A673 (cell line): ENCODE results near the gene ESR1. TPM values are rescaled to one million over a fixed set of nuclear protein-coding genes. Genes with fewer than 3 reads are reported as not detected.

Experiments used
- BruUV-seq: library from RNA; stranded (reverse); fragments of 400-500 nt; replicated peaks from 2 replicates; lab custom pipeline; 2021; lab: Mats Ljungman, UMichigan
- CTCF ChIA-PET: fragments of 300-600 bp; sonication (Branson Sonifier 250); formaldehyde crosslinking; loops from one replicate; lab custom pipeline; 2022; ENCODE audit warnings: antibody characterized with exemption; lab: Charles Lee
- POLR2A ChIA-PET: fragments of 300-600 bp; sonication (Branson Sonifier 250); formaldehyde crosslinking; loops from one replicate; lab custom pipeline; 2022; ENCODE audit warnings: antibody characterized with exemption; ENCODE audit not compliant: low non-redundant PET; lab: Charles Lee
- DNase-seq: peaks from one replicate; pipeline ENCODE4 v3.0.0-alpha.2; 2015; ENCODE audit warnings: low spot score
- H3K27ac ChIP-seq: fragments of 200-600 bp; sonication (generic); 2 replicates; pipeline ENCODE4 v1.5.1; 2016; ENCODE audit warnings: mixed run types, low read depth, mild to moderate bottlenecking, mixed read lengths, antibody characterized with exemption, low read length; ENCODE audit not compliant: poor library complexity, severe bottlenecking
- H3K27me3 ChIP-seq: fragments of 200-600 bp; sonication (generic); replicated peaks from 2 replicates; pipeline ENCODE4 v1.6.1; 2017; ENCODE audit warnings: mixed run types, low read depth, mild to moderate bottlenecking, mixed read lengths, antibody characterized with exemption, low read length; ENCODE audit not compliant: insufficient read depth, poor library complexity
- H3K36me3 ChIP-seq: fragments of 200-600 bp; sonication (generic); 2 replicates; pipeline ENCODE4 v1.6.1; 2016; ENCODE audit warnings: mixed run types, mild to moderate bottlenecking, mixed read lengths, antibody characterized with exemption, low read length; ENCODE audit not compliant: insufficient read depth, poor library complexity, severe bottlenecking
- H3K4me1 ChIP-seq: fragments of 200-600 bp; sonication (generic); 2 replicates; pipeline ENCODE4 v1.6.1; 2017; ENCODE audit warnings: mixed run types, mild to moderate bottlenecking, mixed read lengths, antibody characterized with exemption, low read length; ENCODE audit not compliant: insufficient read depth, poor library complexity, severe bottlenecking
- H3K4me3 ChIP-seq: fragments of 200-600 bp; sonication (generic); 2 replicates; pipeline ENCODE4 v1.5.1; 2016; ENCODE audit warnings: low read depth, mixed run types, mild to moderate bottlenecking, mixed read lengths, low read length; ENCODE audit not compliant: poor library complexity, severe bottlenecking
- H3K9me3 ChIP-seq: fragments of 200-600 bp; sonication (generic); 2 replicates; pipeline ENCODE4 v1.6.1; 2016; ENCODE audit warnings: mixed run types, low read depth, mild to moderate bottlenecking, mixed read lengths, antibody characterized with exemption, low read length; ENCODE audit not compliant: poor library complexity, severe bottlenecking
- EZH2 ChIP-seq: fragments of 200-600 bp; sonication (generic); IDR thresholded peaks from 2 replicates; pipeline ENCODE4 v1.6.1; 2017; ENCODE audit warnings: borderline replicate concordance, low read depth, mild to moderate bottlenecking, mixed read lengths, antibody characterized with exemption, low read length; ENCODE audit not compliant: poor library complexity, severe bottlenecking
- intact Hi-C: fragments of 100-400 bp; cut with micrococcal nuclease; formaldehyde crosslinking; loops from one replicate; pipeline ENCODE4 v1.10.0; 2022; ENCODE audit not compliant: unreplicated experiment
- total RNA-seq: library from RNA; stranded (reverse); gene quantifications from 2 replicates; pipeline ENCODE4 v1.2.3, GENCODE V29; 2021
- TF ChIP-seq, protein P1 (sequence below): fragments of 300-800, 200-600 bp; sonication (generic); conservative IDR thresholded peaks from 2 replicates; pipeline ENCODE4 v1.5.1; 2017; ENCODE audit warnings: low read depth, mild to moderate bottlenecking, antibody characterized with exemption, low read length, moderate library complexity, mixed read lengths

Gene ESR1
- total RNA-seq, 1 experiment from 2014 or later, result not detected

DNA sequence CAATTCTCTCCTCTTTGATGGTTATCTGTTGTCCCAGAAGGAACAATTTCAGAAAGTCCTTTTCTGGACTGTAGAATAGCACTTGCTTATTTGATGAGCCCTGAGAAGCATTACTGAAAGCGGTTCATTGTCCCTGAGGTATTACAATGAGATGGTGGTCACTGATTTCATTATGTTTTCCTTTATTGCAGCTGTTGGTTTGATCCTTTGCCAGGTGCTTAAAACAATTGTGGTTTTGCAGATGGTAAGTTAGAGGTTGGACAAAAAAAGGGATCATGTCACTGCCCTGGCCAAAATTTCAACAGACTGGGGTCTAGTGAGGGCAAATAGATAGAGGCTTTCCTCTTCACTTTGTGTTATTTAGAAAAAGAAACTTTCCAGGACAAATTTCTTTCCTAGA is 61.9 kb downstream of the ESR1 start:
- no TSS peak for BruUV-seq
- no peak for DNase-seq
- Histone ChIP-seq H3K36me3 (no peaks in the 10 kb centered on the region), H3K4me1 (no peaks in the 10 kb centered on the region), H3K9me3 (no peaks in the 10 kb centered on the region), H3K27me3 (peaks cover 4% of the 10 kb centered on the region), H3K4me3 (no peak overlapping the region), H3K27ac (no peak overlapping the region)
- TF ChIP-seq EZH2, result no peak
- TF ChIP-seq, protein P1, sequence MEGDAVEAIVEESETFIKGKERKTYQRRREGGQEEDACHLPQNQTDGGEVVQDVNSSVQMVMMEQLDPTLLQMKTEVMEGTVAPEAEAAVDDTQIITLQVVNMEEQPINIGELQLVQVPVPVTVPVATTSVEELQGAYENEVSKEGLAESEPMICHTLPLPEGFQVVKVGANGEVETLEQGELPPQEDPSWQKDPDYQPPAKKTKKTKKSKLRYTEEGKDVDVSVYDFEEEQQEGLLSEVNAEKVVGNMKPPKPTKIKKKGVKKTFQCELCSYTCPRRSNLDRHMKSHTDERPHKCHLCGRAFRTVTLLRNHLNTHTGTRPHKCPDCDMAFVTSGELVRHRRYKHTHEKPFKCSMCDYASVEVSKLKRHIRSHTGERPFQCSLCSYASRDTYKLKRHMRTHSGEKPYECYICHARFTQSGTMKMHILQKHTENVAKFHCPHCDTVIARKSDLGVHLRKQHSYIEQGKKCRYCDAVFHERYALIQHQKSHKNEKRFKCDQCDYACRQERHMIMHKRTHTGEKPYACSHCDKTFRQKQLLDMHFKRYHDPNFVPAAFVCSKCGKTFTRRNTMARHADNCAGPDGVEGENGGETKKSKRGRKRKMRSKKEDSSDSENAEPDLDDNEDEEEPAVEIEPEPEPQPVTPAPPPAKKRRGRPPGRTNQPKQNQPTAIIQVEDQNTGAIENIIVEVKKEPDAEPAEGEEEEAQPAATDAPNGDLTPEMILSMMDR, result no peak
- CTCF ChIA-PET, result no interaction called here
- intact Hi-C loops, result no loop called here
- POLR2A ChIA-PET, result no interaction called here

DNA sequence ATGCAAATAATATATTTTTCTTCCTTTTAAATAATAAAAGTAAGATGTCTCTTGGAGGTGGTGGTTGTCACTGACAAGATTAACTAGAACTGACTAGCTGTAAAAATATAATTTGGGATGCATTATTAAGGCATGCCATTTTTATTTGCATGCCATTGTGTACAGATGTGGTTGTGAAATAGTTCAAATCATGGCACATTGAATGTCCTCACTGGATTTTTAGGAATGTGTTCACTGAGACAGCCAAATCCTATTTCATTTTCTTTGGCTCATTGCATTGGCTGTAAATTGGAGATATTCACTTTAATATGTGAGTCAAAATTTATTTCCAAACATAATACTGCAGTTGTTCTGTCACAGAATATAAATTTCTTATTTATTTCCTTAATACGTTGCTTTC is 62.3 kb downstream of the ESR1 start:
- intact Hi-C loops, result no loop called here
- Histone ChIP-seq H3K4me1 (no peaks in the 10 kb centered on the region), H3K4me3 (no peak overlapping the region), H3K9me3 (no peaks in the 10 kb centered on the region), H3K36me3 (no peaks in the 10 kb centered on the region), H3K27me3 (peaks cover 8% of the 10 kb centered on the region), H3K27ac (no peak overlapping the region)
- DNase-seq, result no peak
- POLR2A ChIA-PET, result no interaction called here
- CTCF ChIA-PET, result no interaction called here
- no TSS peak for BruUV-seq
- no peak for TF ChIP-seq EZH2
- TF ChIP-seq, protein P1, result no peak

DNA sequence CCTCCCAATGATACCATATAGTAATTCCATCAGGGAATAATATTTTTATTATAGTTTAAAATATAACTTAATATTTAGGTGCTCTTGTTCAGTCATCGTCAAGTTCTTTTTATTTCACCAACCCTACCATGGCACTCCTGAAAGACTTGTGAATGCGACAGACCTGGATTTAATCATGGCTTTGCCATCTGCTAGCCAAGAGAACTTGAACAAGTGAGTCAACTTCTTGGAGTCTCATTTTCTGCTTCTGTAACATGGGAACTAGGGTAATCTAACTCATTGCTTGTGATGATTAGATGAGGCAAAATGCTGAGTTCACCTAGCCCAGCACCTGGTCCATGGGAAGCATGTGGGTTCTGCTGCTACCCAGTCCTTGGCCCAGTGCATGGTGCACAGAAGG is 62.9 kb downstream of the ESR1 start:
- Histone ChIP-seq H3K4me1 (no peaks in the 10 kb centered on the region), H3K36me3 (no peaks in the 10 kb centered on the region), H3K27me3 (peaks cover 8% of the 10 kb centered on the region), H3K4me3 (no peak overlapping the region), H3K9me3 (no peaks in the 10 kb centered on the region), H3K27ac (no peak overlapping the region)
- no TSS peak for BruUV-seq
- CTCF ChIA-PET, result no interaction called here
- no peak for TF ChIP-seq EZH2
- TF ChIP-seq, protein P1, result no peak
- POLR2A ChIA-PET, result no interaction called here
- intact Hi-C loops, result no loop called here
- DNase-seq, result no peak
